ENCODE results near the gene MYO5C.

The MYO5C gene

GRCh38 chr15:52281085-52282035, 14.2 kb downstream of the MYO5C start:
- in situ Hi-C loops (cut with MboI; ENCODE audit: low sequenced_read_pairs), result no loop called here

GRCh38 chr15:52280326-52281084, 15.1 kb downstream of the MYO5C start:
- in situ Hi-C loops (cut with MboI; ENCODE audit: low sequenced_read_pairs), result no loop called here

GRCh38 chr15:52278636-52279367, 16.8 kb downstream of the MYO5C start:
- in situ Hi-C loops (cut with MboI; ENCODE audit: low sequenced_read_pairs), result no loop called here

DNA sequence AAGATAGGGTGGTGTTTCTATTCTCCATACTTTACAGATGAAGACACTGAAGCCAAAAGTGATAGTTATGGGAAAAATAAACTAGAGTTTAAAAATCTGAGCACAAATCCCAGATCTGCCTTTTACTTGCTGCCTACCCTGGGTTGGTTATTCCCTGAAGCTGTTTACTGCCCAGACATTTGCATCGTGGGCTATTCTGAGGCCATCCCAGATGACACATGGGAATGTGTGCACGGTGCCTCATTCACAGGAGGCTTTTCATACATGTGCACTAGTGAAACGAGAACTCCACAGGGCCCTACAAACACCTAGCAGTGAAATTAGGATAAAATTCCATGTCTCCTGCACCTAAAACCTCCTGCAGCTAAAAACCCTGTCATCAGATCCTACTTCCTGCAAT, 17.5 kb downstream of the MYO5C start:
- in situ Hi-C loops (cut with MboI; ENCODE audit: low sequenced_read_pairs), result no loop called here

- in situ Hi-C loops (cut with MboI; ENCODE audit: low sequenced_read_pairs), result no loop called here
These were observed 18.0 kb downstream of the MYO5C start for GRCh38 chr15:52277575-52277974.

DNA sequence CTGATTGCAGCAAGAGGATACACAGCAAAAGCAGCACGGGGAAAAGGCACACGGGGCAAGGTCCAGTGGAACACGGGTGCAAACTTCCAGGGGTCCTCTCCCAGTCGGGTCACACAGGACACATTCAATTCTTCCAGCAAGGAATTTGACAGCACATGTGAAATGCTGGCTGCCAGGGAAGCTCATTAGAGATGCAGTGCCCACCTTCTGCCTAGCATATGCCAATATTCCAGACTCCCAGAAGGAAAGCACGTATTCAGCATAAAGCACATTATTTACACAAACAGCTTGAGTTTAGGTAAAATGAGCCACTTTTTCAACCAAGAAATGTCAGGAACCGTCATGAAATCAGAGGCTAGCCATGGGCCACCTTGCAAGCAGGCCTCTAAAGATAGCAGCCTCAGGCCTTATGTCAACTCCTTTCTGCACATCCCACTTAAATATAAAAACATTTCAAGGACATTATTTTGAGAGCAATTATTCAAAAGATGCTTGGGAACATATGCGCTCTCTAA, 19.3 kb downstream of the MYO5C start:
- in situ Hi-C loops (cut with MboI; ENCODE audit: low sequenced_read_pairs), result no loop called here

DNA sequence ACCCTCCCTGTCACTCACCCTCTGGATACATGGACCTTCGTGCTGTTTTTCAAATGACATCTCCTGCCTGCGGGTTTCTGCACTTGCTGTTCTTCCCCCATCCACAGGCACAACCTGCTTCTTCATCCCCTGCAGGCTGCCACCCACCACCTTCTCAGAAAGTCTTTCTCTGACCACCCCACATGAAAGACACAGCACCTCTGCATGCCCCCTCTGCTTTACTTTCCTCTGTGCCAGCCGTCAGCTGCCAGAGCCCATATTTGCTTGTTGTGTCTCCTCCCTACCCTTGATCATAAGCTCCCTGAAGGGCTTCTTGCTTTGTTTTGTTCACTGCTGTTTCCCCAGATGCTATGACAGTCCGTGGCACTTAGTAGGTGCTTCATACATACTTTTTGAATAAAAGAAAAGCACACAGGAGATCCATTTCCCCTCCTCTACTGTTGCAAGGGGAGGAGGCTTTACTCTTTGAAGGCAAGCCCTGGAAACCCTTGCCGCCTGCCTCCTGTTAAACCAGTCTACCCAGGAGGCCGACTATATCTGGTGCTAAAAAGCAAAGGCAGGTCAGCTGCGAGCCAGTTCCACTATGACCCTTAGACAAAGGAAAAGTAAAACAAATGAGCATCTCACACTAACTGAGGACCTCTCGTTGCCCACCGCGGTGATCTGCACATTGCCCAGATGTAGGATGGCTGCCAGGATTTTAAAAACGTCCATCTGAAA, 31.9 kb downstream of the MYO5C start:
- in situ Hi-C loops (cut with MboI; ENCODE audit: low sequenced_read_pairs), result no loop called here

- in situ Hi-C loops (cut with MboI; ENCODE audit: low sequenced_read_pairs), result no loop called here
These were observed 33.2 kb downstream of the MYO5C start for GRCh38 chr15:52262364-52262763.

GRCh38 chr15:52261498-52262242, 33.9 kb downstream of the MYO5C start:
- in situ Hi-C loops (cut with MboI; ENCODE audit: low sequenced_read_pairs), result no loop called here

DNA sequence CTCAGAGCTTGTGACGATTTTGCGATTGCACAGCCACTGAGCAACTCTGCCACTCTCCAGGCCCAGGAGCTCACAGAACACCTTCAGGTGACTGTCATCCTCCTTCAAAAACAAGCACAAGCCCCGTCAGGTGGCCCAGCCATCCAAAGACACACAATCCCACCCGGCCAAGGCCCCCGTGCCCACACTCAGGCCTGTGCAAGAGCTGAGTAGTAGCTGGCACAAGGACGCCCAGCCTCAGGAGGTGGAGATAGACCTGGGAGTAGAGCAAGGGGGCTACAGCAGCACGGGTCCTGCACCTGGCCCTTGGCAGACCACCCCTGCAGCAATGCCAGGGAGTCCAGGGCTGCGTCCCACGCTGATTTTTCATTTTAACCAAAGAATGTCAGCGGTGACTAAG, 34.6 kb downstream of the MYO5C start:
- in situ Hi-C loops (cut with MboI; ENCODE audit: low sequenced_read_pairs), result no loop called here

DNA sequence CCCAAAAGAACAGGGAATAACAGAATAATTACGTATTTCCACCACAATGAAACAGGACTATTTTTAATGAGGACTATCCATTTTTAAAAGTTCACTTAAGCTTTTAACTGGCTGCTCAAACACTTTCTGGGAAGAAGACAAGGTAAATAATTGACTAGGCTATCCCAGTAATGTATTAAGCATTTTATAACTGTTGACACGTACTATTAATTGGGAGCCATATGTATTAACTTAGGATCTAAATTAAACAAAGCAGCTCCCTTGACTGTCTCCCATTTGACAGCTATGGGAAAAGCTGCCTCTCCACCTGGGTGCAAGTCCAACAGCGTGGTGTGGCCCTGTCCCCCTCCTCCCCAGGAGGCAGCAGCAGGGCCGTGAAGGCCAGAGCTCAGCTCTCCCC, 36.1 kb downstream of the MYO5C start:
- in situ Hi-C loops (cut with MboI; ENCODE audit: low sequenced_read_pairs), result no loop called here

DNA sequence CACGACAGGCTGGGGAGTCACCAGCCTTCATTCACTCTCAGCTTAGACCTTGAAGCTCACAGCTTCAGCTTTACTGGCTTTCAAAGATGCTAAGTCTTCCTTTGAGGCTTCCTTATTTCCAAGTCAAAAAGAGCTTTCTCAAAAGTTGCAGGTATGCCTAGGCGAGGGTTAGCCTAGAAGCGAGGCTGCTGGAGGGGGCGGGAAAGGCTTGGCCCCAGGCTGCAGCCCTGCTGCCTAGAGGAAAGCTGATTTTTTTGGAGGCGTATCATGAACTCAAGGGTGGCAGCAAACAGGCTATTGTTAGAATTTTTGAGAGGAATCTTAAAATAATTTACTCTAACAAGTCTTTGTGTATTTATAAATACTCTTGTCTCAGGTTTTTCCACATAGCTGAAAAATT, 37.1 kb downstream of the MYO5C start:
- in situ Hi-C loops (cut with MboI; ENCODE audit: low sequenced_read_pairs), result no loop called here

- in situ Hi-C loops (cut with MboI; ENCODE audit: low sequenced_read_pairs), result no loop called here
These were observed 37.9 kb downstream of the MYO5C start for GRCh38 chr15:52257734-52258062.

DNA sequence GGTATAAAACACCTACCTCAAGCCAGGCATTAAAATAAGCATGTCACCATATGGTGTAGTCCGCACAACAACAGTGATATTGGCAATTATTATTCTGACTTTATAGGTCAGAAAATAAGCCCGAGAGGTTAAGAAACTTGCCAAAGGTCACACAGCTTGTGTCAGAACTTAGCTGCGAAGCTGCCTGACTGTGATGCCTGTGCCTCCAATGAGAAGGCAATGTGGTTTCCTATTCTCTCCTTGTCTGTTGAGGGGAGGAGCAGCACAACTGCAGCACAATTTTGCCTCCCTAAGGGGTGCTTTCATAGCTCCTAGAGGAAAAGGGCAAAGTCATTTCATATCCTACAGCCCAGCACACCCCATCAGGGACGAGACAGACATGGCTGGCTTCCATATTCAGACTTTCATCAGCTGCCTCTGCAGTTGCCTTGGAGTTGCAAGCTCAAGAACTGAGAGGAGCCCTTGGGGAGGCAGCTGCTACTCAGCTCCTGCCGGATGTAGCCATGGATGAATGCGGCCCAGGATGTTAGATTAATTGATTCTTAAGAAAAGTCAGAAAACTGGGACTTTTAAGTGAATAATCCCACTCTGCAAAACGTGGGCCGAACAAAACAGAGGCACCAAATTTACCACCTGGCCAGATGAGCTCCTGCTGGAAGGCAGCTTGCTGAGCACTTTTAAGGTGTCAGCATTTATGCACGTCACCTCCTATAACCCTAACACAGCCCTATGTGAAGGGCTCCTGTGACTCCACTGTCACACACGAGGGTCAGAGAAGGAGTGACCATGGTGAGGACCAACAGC, 38.5 kb downstream of the MYO5C start:
- in situ Hi-C loops (cut with MboI; ENCODE audit: low sequenced_read_pairs), result no loop called here

DNA sequence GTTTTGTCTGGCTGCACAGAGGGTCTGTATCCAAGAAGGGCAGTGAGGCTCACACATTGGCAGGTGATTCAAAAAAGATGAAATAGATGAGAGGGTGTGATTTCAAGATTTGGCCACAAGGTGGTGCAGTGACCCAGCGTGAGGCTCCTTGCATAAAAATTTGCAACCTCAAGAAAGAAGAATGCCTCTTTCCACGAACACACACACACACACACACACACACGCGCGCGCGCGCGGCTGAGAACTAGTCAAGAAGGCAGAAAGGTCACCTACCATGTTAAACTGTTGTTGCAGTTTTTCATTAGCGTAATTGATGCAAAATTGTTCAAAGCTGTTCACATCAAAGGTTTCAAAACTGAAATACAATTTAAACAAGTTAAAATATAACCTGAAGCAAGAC, 39.2 kb downstream of the MYO5C start:
- in situ Hi-C loops (cut with MboI; ENCODE audit: low sequenced_read_pairs), result no loop called here

DNA sequence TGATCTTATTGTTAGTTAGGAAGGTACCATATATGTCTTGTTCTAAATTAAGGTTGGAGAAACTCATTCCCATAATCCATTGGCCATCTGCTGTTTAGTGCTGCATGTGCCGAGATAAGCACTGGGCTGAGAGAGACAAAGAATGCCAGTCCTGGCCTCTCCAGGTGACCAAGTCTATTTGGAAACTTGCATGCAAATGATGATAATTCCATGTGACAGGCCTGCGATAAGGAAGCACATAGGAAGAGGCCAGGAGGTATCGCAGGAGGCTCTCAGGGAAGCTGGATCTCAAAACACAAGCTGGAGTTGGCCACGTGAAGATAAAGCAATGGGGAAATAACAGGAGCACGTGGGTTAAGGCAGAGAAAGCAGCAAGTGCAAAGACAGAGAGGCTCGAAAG, 39.7 kb downstream of the MYO5C start:
- in situ Hi-C loops (cut with MboI; ENCODE audit: low sequenced_read_pairs), result no loop called here

- in situ Hi-C loops (cut with MboI; ENCODE audit: low sequenced_read_pairs), result no loop called here
These were observed 40.6 kb downstream of the MYO5C start for GRCh38 chr15:52255008-52255407.

DNA sequence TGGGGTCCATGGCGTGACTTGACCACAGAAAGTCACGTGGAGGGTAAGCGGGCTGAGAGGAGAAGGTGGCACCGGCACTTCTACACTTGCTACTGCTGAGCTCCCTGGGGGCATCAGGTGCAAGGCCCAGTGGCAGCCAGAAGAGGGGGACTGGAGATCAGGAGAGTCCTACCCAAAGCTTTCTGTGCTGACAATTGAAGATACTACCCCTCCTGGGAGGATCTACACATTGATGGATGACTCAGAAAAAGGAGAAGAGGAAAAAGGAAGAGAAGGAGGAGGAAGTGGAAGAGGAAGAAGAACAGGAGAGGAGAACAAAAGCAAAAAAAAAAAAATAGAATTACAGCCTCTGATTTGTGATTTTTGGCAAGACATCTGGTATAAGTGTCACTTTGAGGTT, 41.2 kb downstream of the MYO5C start:
- in situ Hi-C loops (cut with MboI; ENCODE audit: low sequenced_read_pairs), result no loop called here

DNA sequence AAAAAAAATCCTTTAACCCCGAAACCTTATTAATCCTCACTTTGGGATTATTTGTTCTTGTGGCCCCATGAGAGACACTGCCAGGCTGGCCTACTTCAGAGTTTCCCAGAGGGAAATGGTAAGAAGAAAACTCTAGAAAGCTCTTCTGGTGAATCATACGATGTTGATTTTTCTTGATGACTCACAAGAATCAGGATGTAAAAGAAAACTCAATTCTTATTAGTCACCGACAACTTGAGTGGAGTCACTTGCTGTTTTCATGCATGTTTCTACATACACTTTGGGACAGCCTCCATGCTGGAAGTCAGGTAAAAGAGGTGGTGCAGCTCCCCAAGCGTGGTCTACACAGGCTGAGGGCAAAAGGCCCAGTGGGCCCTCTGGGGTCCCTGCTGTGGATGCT, 42.8 kb downstream of the MYO5C start:
- in situ Hi-C loops (cut with MboI; ENCODE audit: low sequenced_read_pairs), result no loop called here
